ENCODE measurements around the gene PDXK.
A peak's percentile ranks its signal among the peaks of the same experiment; 100 is the strongest.

The PDXK gene

GRCh38 chr21:43786300-43786806 is 67.4 kb downstream of the PDXK start:
- DNase-seq, result no peak

- DNase-seq, result no peak
Observed at GRCh38 chr21:43786807-43787440, 68.0 kb downstream of the PDXK start.

GRCh38 chr21:43789276-43790009 is 70.5 kb downstream of the PDXK start, which contains the start of gene RRP1:
TSS of gene RRP1 (plus strand) at chr21:43789577. CDS start at chr21:43789630, 53 bp downstream.
- DNase-seq, result peak; percentile 20

GRCh38 chr21:43790010-43790524 is 71.1 kb downstream of the PDXK start:
- DNase-seq, result no peak

- DNase-seq, result no peak
Observed at GRCh38 chr21:43792406-43792805, 73.5 kb downstream of the PDXK start.

GRCh38 chr21:43793243-43793642 is 74.3 kb downstream of the PDXK start:
- DNase-seq, result no peak

GRCh38 chr21:43794311-43794710 is 75.4 kb downstream of the PDXK start:
- no peak for DNase-seq

GRCh38 chr21:43794857-43795256 is 75.9 kb downstream of the PDXK start:
- DNase-seq, result no peak

GRCh38 chr21:43797415-43797814 is 78.5 kb downstream of the PDXK start:
- DNase-seq, result no peak

GRCh38 chr21:43797925-43798715 is 79.2 kb downstream of the PDXK start:
- DNase-seq, result no peak

GRCh38 chr21:43799301-43799840 is 80.4 kb downstream of the PDXK start:
- no peak for DNase-seq

GRCh38 chr21:43800124-43800523 is 81.2 kb downstream of the PDXK start:
- no peak for DNase-seq

GRCh38 chr21:43800566-43800965 is 81.6 kb downstream of the PDXK start:
- DNase-seq, result no peak

- DNase-seq, result no peak
Observed at GRCh38 chr21:43801006-43801783, 82.3 kb downstream of the PDXK start.

- no peak for DNase-seq
Observed at GRCh38 chr21:43802713-43803313, 83.9 kb downstream of the PDXK start.

- no peak for DNase-seq
Observed at GRCh38 chr21:43803558-43804300, 84.8 kb downstream of the PDXK start.

- no peak for DNase-seq
Observed at GRCh38 chr21:43805275-43805800, 86.4 kb downstream of the PDXK start.

- DNase-seq, result no peak
Observed at GRCh38 chr21:43806017-43806710, 87.2 kb downstream of the PDXK start.

- DNase-seq, result no peak
Observed at GRCh38 chr21:43808367-43808766, 89.4 kb downstream of the PDXK start.

- DNase-seq, result no peak
Observed at GRCh38 chr21:43808832-43809251, 89.9 kb downstream of the PDXK start.

All from NCI-H187 treated with DMSO at 0.1 percent for 48 hours (cell line).